Mucosa of rectum (tissue), 2 donors: Measurements from ENCODE around the gene RBKS.
A peak's percentile ranks its signal among the peaks of the same experiment; 100 is the strongest.

ENCODE experiments used
- H3K27ac ChIP-seq, 2 donors: one replicate each; pipeline ENCODE4 v1.7.0; 2013; ENCODE audit warnings: inconsistent platforms in 2 of 2, low read depth in 2 of 2, low read length in 2 of 2
- H3K27me3 ChIP-seq, 2 donors: one replicate each; pipeline ENCODE4 v1.7.0; 2013; ENCODE audit warnings: low read length in 2 of 2; ENCODE audit not compliant: control insufficient read depth in 2 of 2, insufficient read depth in 2 of 2
- H3K36me3 ChIP-seq, 2 donors: one replicate each; pipeline ENCODE4 v1.7.0; 2013; ENCODE audit warnings: low read length in 2 of 2; ENCODE audit not compliant: control insufficient read depth in 2 of 2, insufficient read depth in 2 of 2
- H3K4me1 ChIP-seq, 2 donors: one replicate each; pipeline ENCODE4 v1.7.0; 2013; ENCODE audit warnings: low read length in 2 of 2, mild to moderate bottlenecking in 1 of 2; ENCODE audit not compliant: control insufficient read depth in 2 of 2, insufficient read depth in 2 of 2
- H3K4me3 ChIP-seq, 2 donors: one replicate each; pipeline ENCODE4 v1.7.0; 2013; ENCODE audit warnings: low read length in 2 of 2
- H3K9ac ChIP-seq, 2 donors: one replicate each; pipeline ENCODE4 v1.7.0; 2013; ENCODE audit warnings: low read length in 2 of 2, low read depth in 1 of 2, mild to moderate bottlenecking in 1 of 2
- H3K9me3 ChIP-seq, 2 donors: one replicate each; pipeline ENCODE4 v1.7.0; 2013; ENCODE audit warnings: low read length in 2 of 2; ENCODE audit not compliant: control insufficient read depth in 2 of 2
- donor health status: healthy.
- donor health status: Normal muscosa, but diverticular disease.

Gene RBKS

GRCh38 chr2:27907547-27907946 lies 17.4 kb upstream of the RBKS start:
- Histone ChIP-seq H3K9me3 (no peaks in the 10 kb centered on the region), H3K4me1 (no peaks in the 10 kb centered on the region), H3K27ac (no peak overlapping the region), H3K4me3 (no peak overlapping the region), H3K27me3 (no peaks in the 10 kb centered on the region), H3K9ac (no peak overlapping the region), H3K36me3 (no peaks in the 10 kb centered on the region)

GRCh38 chr2:27906074-27906473 lies 15.9 kb upstream of the RBKS start:
- Histone ChIP-seq H3K27me3 (no peaks in the 10 kb centered on the region), H3K4me1 (no peaks in the 10 kb centered on the region), H3K27ac (no peak overlapping the region), H3K36me3 (no peaks in the 10 kb centered on the region), H3K9ac (no peak overlapping the region), H3K4me3 (no peak overlapping the region), H3K9me3 (no peaks in the 10 kb centered on the region)

GRCh38 chr2:27904405-27904665 lies 14.1 kb upstream of the RBKS start:
- H3K4me1 ChIP-seq: no peaks in the 10 kb centered on the region
- no peak overlapping the region for H3K9ac ChIP-seq
- H3K27me3 ChIP-seq: no peaks in the 10 kb centered on the region
- H3K36me3 ChIP-seq: peaks cover 0 to 2% of the 10 kb centered on the region in 2 donors
- no peaks in the 10 kb centered on the region for H3K9me3 ChIP-seq
- H3K4me3 ChIP-seq: no peak overlapping the region
- no peak overlapping the region for H3K27ac ChIP-seq

GRCh38 chr2:27903649-27904404 lies 13.6 kb upstream of the RBKS start:
- no peaks in the 10 kb centered on the region for H3K9me3 ChIP-seq
- H3K9ac ChIP-seq: no peak overlapping the region
- peaks cover 0 to 2% of the 10 kb centered on the region in 2 donors for H3K36me3 ChIP-seq
- H3K4me3 ChIP-seq: no peak overlapping the region
- no peak overlapping the region for H3K27ac ChIP-seq
- H3K4me1 ChIP-seq: no peaks in the 10 kb centered on the region
- no peaks in the 10 kb centered on the region for H3K27me3 ChIP-seq

- H3K27ac ChIP-seq: no peak overlapping the region
- H3K27me3 ChIP-seq: no peaks in the 10 kb centered on the region
- H3K4me1 ChIP-seq: no peaks in the 10 kb centered on the region
- no peak overlapping the region for H3K4me3 ChIP-seq
- H3K9ac ChIP-seq: no peak overlapping the region
- no peaks in the 10 kb centered on the region for H3K9me3 ChIP-seq
- peaks cover 0 to 2% of the 10 kb centered on the region in 2 donors for H3K36me3 ChIP-seq
These were observed 12.8 kb upstream of the RBKS start for GRCh38 chr2:27903018-27903417.

- Histone ChIP-seq H3K27ac (no peak overlapping the region), H3K36me3 (peaks cover 0 to 2% of the 10 kb centered on the region in 2 donors), H3K9me3 (no peaks in the 10 kb centered on the region), H3K4me1 (no peaks in the 10 kb centered on the region), H3K9ac (no peak overlapping the region), H3K27me3 (no peaks in the 10 kb centered on the region), H3K4me3 (no peak overlapping the region)
These were observed 11.9 kb upstream of the RBKS start for GRCh38 chr2:27902098-27902497.

GRCh38 chr2:27901234-27901633 lies 11.0 kb upstream of the RBKS start:
- H3K4me1 ChIP-seq: no peaks in the 10 kb centered on the region
- H3K9me3 ChIP-seq: no peaks in the 10 kb centered on the region
- H3K36me3 ChIP-seq: peaks cover 5 to 11% of the 10 kb centered on the region in 2 donors
- no peaks in the 10 kb centered on the region for H3K27me3 ChIP-seq
- H3K4me3 ChIP-seq: no peak overlapping the region
- H3K9ac ChIP-seq: no peak overlapping the region
- no peak overlapping the region for H3K27ac ChIP-seq

GRCh38 chr2:27897717-27898116 lies 7.5 kb upstream of the RBKS start:
- Histone ChIP-seq H3K27me3 (no peaks in the 10 kb centered on the region), H3K27ac (no peak overlapping the region), H3K4me3 (no peak overlapping the region), H3K9ac (no peak overlapping the region), H3K36me3 (peaks cover 9 to 15% of the 10 kb centered on the region in 2 donors), H3K4me1 (no peaks in the 10 kb centered on the region), H3K9me3 (no peaks in the 10 kb centered on the region)

GRCh38 chr2:27893006-27893405 lies 2.8 kb upstream of the RBKS start:
- no peaks in the 10 kb centered on the region for H3K9me3 ChIP-seq
- no peak overlapping the region for H3K9ac ChIP-seq
- H3K27ac ChIP-seq: no peak overlapping the region
- no peaks in the 10 kb centered on the region for H3K27me3 ChIP-seq
- H3K4me3 ChIP-seq: no peak overlapping the region
- peaks cover 9 to 13% of the 10 kb centered on the region in 2 donors for H3K36me3 ChIP-seq
- H3K4me1 ChIP-seq: peaks cover 3 to 14% of the 10 kb centered on the region in 2 donors

GRCh38 chr2:27891673-27892105 lies 1.5 kb upstream of the RBKS start:
- Histone ChIP-seq H3K27ac (no peak overlapping the region), H3K4me3 (peak overlapping the region in 1 of 2 donors; percentile 88)

More at GRCh38 chr2:27891673-27892105, 1.5 kb upstream of the RBKS start:
- Histone ChIP-seq H3K9ac (no peak overlapping the region), H3K9me3 (no peaks in the 10 kb centered on the region), H3K4me1 (peaks cover 3 to 16% of the 10 kb centered on the region in 2 donors), H3K36me3 (peaks cover 9% of the 10 kb centered on the region in 2 donors), H3K27me3 (no peaks in the 10 kb centered on the region)
